Activated naive CD4-positive, alpha-beta T cell treated with anti-CD3 and anti-CD28 coated beads, Interleukin-2, amount 50 U/mL, for 24 hours (primary cell): ENCODE measurements around the gene SUSD2.
"Not testable (repeated sequence)": the region's sequence is repeated elsewhere in the genome, so short reads cannot be mapped to it uniquely, and the experiment has no call there.

Source experiments
- H3K27ac Mint-ChIP-seq: one replicate; pipeline ENCODE4 v1.8.0; 2021; ENCODE audit warnings: mild to moderate bottlenecking, mixed read lengths
- H3K27me3 Mint-ChIP-seq: one replicate; pipeline ENCODE4 v1.8.0; 2021; ENCODE audit warnings: mixed read lengths
- H3K36me3 Mint-ChIP-seq: one replicate; pipeline ENCODE4 v1.8.0; 2021; ENCODE audit warnings: mixed read lengths
- H3K4me1 Mint-ChIP-seq: one replicate; pipeline ENCODE4 v1.8.0; 2021; ENCODE audit warnings: mixed read lengths
- H3K4me3 Mint-ChIP-seq: one replicate; pipeline ENCODE4 v1.8.0; 2021; ENCODE audit warnings: mild to moderate bottlenecking, mixed read lengths
- H3K9me3 Mint-ChIP-seq: one replicate; pipeline ENCODE4 v1.8.0; 2021; ENCODE audit warnings: mixed read lengths

Gene SUSD2

DNA sequence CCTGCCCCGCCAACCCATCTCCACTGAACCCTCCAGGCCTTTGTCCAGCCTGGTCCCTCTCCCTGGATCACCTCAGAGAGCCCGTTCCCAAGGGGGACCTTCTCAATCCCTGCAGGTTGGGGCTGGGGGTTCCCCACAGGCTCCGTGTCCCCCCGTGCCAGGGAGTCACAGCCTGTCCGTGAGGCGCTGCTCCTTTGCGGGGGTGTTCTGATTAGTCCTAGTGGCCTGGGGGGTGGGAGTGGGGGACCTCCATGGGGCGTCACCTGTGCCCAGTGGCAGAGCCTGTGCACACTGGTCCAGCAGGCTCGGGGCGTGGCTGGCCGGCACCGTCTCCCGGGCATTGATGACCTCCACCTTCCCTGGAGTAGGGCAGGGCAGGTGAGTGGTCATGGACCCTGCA, 51.9 kb downstream of the SUSD2 start:
- Mint-ChIP-seq H3K27me3 (no peaks in the 10 kb centered on the region), H3K27ac (no peak overlapping the region), H3K9me3 (no peaks in the 10 kb centered on the region), H3K36me3 (no peaks in the 10 kb centered on the region), H3K4me1 (no peaks in the 10 kb centered on the region), H3K4me3 (no peak overlapping the region)

DNA sequence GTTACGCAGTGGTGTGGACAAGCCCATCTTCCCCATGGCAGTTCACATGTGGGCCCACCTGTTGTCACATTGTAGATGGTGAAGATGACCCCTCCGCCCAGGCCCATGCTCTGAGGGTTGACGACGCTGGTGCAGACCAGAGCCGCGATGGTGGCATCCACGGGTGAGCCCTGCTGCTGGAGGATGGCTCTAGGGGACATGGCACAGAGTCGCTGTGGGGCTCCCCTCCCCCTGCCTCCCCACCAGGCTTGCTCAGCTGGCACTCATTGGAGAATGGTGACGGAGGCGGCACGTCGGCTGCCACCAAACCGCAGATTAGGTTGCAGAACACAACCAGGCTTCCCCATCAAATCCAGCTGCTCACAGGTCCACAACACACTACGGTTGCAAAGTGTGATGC, 52.5 kb downstream of the SUSD2 start:
- Mint-ChIP-seq H3K4me3 (no peak overlapping the region), H3K27me3 (no peaks in the 10 kb centered on the region), H3K9me3 (no peaks in the 10 kb centered on the region), H3K4me1 (no peaks in the 10 kb centered on the region), H3K27ac (no peak overlapping the region), H3K36me3 (no peaks in the 10 kb centered on the region)

DNA sequence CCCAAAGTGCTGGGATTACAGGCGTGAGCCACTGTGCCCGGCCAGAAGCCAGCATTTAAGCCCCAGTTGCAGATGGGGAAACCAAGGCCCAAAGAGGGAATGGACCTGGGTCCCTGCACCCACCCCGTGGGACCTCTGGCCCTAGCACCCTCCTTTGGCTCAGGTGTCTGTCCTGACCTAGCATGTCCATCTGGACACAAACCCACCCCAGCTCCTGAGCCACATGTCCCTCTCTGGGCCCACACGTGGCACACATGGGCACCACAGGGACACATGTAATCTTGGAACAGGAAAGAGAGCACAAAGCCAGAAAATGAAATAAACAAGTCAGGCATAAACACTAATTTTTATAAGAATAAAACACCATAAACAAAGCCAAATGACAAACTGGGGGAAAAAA, 54.0 kb downstream of the SUSD2 start:
- Mint-ChIP-seq H3K27me3 (no peaks in the 10 kb centered on the region), H3K27ac (no peak overlapping the region), H3K4me3 (no peak overlapping the region), H3K4me1 (peaks cover 5% of the 10 kb centered on the region), H3K9me3 (no peaks in the 10 kb centered on the region), H3K36me3 (no peaks in the 10 kb centered on the region)

DNA sequence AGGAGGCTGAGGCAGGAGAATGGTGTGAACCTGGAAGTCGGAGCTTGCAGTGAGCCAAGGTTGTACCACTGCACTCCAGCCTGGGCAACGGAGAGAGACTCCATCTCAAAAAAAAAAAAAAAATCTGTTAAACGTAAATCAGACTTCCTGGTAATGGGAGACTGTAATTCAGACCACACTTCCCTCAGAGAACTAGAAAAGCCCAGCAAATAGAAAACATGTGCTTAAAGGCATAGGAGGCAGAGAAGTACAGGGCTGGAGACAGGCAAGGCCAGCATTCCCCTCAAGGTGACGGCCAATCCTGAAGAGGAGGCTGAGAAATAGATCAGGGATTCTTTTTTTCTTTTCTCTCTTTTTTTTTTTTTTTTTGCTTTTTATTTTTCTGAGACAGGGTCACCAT, 55.4 kb downstream of the SUSD2 start:
- Mint-ChIP-seq H3K4me1 (peaks cover 19% of the 10 kb centered on the region), H3K9me3 (no peaks in the 10 kb centered on the region), H3K27me3 (no peaks in the 10 kb centered on the region), H3K27ac (no peak overlapping the region), H3K4me3 (no peak overlapping the region), H3K36me3 (no peaks in the 10 kb centered on the region)

DNA sequence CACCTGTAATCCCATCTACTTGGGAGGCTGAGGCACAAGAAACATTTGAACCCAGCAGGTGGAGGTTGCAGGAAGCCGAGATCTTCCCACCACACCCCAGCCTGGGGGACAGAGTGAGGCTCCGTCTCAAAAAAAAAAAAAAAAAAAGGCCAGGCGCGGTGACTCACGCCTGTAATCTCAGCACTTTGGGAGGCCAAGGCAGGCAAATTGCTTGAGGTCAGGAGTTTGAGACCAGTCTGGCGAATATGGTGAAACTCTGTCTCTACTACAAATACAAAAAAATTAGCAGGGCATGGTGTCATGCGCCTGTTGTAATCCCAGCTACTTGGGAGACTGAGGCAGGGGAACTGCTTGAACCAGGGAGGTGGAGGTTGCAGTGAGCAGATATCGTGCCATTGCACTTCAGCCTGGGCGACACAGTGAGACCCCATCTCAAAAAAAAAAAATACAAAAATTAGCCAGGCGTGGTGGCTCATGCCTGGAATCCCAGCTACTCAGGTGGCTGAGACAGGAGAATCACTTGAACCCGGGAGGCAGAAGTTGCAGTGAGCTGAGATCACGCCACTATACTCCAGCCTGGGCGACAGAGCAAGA, 56.9 kb downstream of the SUSD2 start:
- not testable (repeated sequence) for H3K4me3 Mint-ChIP-seq, H3K27ac Mint-ChIP-seq, H3K27me3 Mint-ChIP-seq, H3K9me3 Mint-ChIP-seq, H3K36me3 Mint-ChIP-seq
- peaks cover 33% of the 10 kb centered on the region for H3K4me1 Mint-ChIP-seq
